Loucy (cell line): ENCODE measurements around the gene HMX3.

Source experiments
- CTCF ChIP-seq: fragments of 200-600 bp; sonication (generic); conservative IDR thresholded peaks from 2 replicates; pipeline ENCODE4 v1.5.1; 2014; ENCODE audit warnings: mild to moderate bottlenecking, antibody characterized with exemption, low read length
- EZH2phosphoT487 ChIP-seq: fragments of 200-600 bp; IDR thresholded peaks from 2 replicates; pipeline ENCODE4 v1.6.1; 2018; ENCODE audit warnings: antibody characterized with exemption, mild to moderate bottlenecking, moderate library complexity, borderline replicate concordance

- TF ChIP-seq CTCF (no peak), EZH2phosphoT487 (no peak)
These were observed 31.8 kb upstream of the HMX3 start for GRCh38 chr10:123103944-123104343.
